ENCODE measurements around the gene SLC13A3.

Gene SLC13A3

DNA sequence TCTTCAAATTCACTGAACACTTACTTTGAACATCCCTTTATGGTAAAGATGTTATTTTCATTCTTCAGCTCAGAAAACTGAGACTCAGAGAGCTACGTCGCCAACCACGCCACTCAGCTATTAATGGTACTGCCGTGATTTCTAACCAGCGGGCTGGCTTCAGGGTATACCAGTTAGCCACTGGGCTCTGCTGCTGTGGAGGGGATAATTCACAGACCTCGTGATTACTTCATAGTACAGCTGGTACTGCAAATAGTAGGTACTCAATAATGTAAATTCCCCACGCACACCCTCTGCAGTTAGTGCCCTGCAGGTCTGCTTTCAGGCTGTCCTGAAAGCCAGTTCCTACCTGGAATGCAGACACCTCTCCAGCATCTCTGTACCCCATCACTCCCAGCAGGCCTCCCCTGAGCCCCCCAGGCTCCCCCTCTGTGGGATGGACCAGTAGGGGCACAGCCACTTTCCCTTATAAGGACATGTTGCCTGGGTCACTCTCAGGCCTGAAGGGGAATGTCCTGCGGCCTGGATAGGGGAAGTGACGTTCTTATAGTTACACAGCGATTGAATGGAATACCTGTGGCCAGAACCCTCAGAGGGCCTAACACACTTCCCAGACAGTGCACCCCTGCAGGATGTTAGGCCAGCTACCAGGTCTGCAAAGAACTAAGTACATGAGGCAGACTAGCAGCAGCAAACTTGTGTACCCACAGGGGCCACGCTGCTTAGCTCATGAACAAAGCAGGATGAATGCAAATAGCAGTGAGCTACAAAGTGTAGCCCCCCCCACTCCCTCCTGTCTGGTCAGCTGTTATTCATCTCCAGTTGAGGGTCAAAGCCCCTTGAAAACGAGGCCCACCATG is 99.5 kb downstream of the SLC13A3 start:
- TF ChIP-seq NFIC (IDR thresholded peaks at IDR 0.05) (no peak), YY1 (IDR thresholded peaks at IDR 0.05; ENCODE audit: low read depth) (no peak), EP300 (IDR thresholded peaks at IDR 0.05; ENCODE audit: borderline replicate concordance) (no peak), RAD21 (IDR thresholded peaks at IDR 0.05; ENCODE audit: low read depth) (no peak), TCF12 (IDR thresholded peaks at IDR 0.05; ENCODE audit: low read depth) (no peak), ZBTB7A (IDR thresholded peaks at IDR 0.05; ENCODE audit: low read depth) (no peak), TAF1 (IDR thresholded peaks at IDR 0.05; ENCODE audit: low read depth) (no peak), CREB1 (IDR thresholded peaks at IDR 0.05; ENCODE audit: low read depth) (no peak), FOXM1 (IDR thresholded peaks at IDR 0.05; ENCODE audit: borderline replicate concordance, low read depth) (no peak)
- TF ChIP-seq, protein P1, sequence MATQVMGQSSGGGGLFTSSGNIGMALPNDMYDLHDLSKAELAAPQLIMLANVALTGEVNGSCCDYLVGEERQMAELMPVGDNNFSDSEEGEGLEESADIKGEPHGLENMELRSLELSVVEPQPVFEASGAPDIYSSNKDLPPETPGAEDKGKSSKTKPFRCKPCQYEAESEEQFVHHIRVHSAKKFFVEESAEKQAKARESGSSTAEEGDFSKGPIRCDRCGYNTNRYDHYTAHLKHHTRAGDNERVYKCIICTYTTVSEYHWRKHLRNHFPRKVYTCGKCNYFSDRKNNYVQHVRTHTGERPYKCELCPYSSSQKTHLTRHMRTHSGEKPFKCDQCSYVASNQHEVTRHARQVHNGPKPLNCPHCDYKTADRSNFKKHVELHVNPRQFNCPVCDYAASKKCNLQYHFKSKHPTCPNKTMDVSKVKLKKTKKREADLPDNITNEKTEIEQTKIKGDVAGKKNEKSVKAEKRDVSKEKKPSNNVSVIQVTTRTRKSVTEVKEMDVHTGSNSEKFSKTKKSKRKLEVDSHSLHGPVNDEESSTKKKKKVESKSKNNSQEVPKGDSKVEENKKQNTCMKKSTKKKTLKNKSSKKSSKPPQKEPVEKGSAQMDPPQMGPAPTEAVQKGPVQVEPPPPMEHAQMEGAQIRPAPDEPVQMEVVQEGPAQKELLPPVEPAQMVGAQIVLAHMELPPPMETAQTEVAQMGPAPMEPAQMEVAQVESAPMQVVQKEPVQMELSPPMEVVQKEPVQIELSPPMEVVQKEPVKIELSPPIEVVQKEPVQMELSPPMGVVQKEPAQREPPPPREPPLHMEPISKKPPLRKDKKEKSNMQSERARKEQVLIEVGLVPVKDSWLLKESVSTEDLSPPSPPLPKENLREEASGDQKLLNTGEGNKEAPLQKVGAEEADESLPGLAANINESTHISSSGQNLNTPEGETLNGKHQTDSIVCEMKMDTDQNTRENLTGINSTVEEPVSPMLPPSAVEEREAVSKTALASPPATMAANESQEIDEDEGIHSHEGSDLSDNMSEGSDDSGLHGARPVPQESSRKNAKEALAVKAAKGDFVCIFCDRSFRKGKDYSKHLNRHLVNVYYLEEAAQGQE (IDR thresholded peaks at IDR 0.05; ENCODE audit: low read depth), result no peak
- TF ChIP-seq, protein P2, sequence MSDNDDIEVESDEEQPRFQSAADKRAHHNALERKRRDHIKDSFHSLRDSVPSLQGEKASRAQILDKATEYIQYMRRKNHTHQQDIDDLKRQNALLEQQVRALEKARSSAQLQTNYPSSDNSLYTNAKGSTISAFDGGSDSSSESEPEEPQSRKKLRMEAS (IDR thresholded peaks at IDR 0.05), result no peak

DNA sequence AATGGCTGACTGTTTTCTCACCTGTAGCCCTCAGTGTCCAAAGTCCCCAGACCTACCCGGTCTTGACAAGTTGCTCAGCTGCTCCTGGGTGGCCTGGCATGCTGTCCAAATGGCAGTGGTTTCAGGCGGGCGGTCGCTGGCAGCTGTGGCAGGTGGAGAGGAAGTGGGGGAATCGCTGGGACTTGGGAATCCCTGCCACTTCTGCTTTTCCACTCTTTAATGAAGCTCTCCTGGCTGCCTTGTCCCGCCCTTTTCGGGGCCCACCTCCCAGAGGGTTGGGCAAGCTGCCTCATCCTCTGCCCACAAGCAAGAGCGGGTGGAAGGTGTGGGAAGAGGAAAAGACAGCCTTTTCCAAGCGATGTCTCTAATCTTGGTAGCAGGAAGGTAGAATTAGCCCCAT is 100.8 kb downstream of the SLC13A3 start, which contains the start of gene OCSTAMP:
TSS of gene OCSTAMP (minus strand) at position 194 of the 400 bp plus-strand sequence. CDS start at position 100, 94 bp downstream.
- TF ChIP-seq, protein P2 (IDR thresholded peaks at IDR 0.05), result no peak

DNA sequence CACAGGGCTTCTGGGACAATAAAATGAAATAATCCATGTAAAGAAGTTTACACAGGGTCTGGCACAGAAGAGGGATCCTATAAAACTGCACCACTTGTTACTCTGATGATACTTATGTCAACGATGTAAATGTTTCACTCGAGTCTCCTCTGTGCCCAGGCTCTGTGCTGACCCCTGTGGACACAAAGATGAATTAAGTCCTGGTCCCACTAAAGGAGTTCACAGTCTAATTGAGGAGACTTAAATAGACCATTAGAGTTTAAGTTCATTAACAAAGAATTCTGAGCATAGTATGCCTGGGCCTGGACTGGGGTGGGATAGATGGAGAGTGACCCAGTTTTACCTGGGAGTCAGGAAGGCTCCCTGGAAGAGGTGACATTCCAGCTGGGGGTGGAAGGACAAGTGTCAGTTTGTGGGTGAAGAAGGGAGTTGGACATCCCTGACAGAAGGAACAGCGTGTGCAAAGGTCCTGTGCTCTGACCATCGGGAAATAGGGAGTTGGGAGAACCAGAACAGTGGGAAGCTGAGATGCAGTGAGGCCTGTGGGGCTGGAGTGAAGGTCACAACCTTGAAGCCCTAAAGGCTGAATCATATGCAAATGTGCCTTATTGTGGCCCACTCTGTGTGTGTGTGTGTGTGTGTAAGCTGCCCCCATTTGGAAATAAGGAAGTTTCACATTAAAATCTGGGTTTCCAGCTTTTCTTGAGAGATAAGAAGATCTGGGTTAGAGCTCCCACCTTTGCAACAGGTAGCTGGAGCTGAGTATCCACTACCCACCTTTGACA is 101.9 kb downstream of the SLC13A3 start:
- no peak for TF ChIP-seq EP300 (IDR thresholded peaks at IDR 0.05; ENCODE audit: borderline replicate concordance)
- no peak for TF ChIP-seq ZBTB7A (IDR thresholded peaks at IDR 0.05; ENCODE audit: low read depth)
- TF ChIP-seq CREB1 (IDR thresholded peaks at IDR 0.05; ENCODE audit: low read depth), result no peak
- no peak for TF ChIP-seq TEAD4 (IDR thresholded peaks at IDR 0.05)
- no peak for TF ChIP-seq YY1 (IDR thresholded peaks at IDR 0.05; ENCODE audit: low read depth)
- no peak for TF ChIP-seq TAF1 (IDR thresholded peaks at IDR 0.05; ENCODE audit: low read depth)
- TF ChIP-seq, protein P1 (IDR thresholded peaks at IDR 0.05; ENCODE audit: low read depth), result no peak
- no peak for TF ChIP-seq RAD21 (IDR thresholded peaks at IDR 0.05; ENCODE audit: low read depth)
- no peak for TF ChIP-seq CEBPB (IDR thresholded peaks at IDR 0.05)
- no peak for TF ChIP-seq FOXM1 (IDR thresholded peaks at IDR 0.05; ENCODE audit: borderline replicate concordance, low read depth)
- TF ChIP-seq, protein P3, sequence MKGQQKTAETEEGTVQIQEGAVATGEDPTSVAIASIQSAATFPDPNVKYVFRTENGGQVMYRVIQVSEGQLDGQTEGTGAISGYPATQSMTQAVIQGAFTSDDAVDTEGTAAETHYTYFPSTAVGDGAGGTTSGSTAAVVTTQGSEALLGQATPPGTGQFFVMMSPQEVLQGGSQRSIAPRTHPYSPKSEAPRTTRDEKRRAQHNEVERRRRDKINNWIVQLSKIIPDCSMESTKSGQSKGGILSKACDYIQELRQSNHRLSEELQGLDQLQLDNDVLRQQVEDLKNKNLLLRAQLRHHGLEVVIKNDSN (IDR thresholded peaks at IDR 0.05), result no peak
- no peak for TF ChIP-seq NFIC (IDR thresholded peaks at IDR 0.05)
- TF ChIP-seq TCF12 (IDR thresholded peaks at IDR 0.05; ENCODE audit: low read depth), result no peak
- TF ChIP-seq, protein P2 (IDR thresholded peaks at IDR 0.05), result no peak

DNA sequence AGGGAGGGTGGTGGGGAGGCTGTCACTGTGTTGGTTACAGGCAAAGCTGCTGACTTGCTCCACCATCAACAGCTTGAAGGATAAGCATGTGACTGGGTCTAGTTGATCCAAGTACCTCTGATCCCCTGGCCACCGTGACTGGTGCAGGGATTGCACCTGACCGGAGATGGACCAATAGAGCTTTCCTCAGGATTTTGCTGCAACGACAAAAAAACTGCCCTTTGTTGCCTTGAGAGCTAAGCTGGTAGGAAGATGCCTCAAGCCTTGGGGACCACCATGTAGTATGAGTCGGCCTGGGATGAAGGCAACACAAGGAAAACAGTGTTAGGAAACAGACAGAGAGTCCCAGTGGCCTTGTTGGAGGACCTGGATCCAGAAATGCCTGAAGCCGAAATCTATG is 102.6 kb downstream of the SLC13A3 start:
- TF ChIP-seq EP300 (IDR thresholded peaks at IDR 0.05; ENCODE audit: borderline replicate concordance) (no peak), CEBPB (IDR thresholded peaks at IDR 0.05) (no peak), RAD21 (IDR thresholded peaks at IDR 0.05; ENCODE audit: low read depth) (no peak), YY1 (IDR thresholded peaks at IDR 0.05; ENCODE audit: low read depth) (no peak), TEAD4 (IDR thresholded peaks at IDR 0.05) (no peak), TAF1 (IDR thresholded peaks at IDR 0.05; ENCODE audit: low read depth) (no peak), TCF12 (IDR thresholded peaks at IDR 0.05; ENCODE audit: low read depth) (no peak), CREB1 (IDR thresholded peaks at IDR 0.05; ENCODE audit: low read depth) (no peak), FOXM1 (IDR thresholded peaks at IDR 0.05; ENCODE audit: borderline replicate concordance, low read depth) (no peak), ZBTB7A (IDR thresholded peaks at IDR 0.05; ENCODE audit: low read depth) (no peak), NFIC (IDR thresholded peaks at IDR 0.05) (no peak), EGR1 (IDR thresholded peaks at IDR 0.05) (no peak)
- TF ChIP-seq, protein P2 (IDR thresholded peaks at IDR 0.05), result no peak
- TF ChIP-seq, protein P1 (IDR thresholded peaks at IDR 0.05; ENCODE audit: low read depth), result no peak
- TF ChIP-seq, protein P3 (IDR thresholded peaks at IDR 0.05), result no peak

Data from Ishikawa (cell line).